ENCODE results near the gene MOB3A.
"Not testable (repeated sequence)": the region's sequence is repeated elsewhere in the genome, so short reads cannot be mapped to it uniquely, and the experiment has no call there.

The MOB3A gene

GRCh38 chr19:2108251-2109016 is 12.3 kb upstream of the MOB3A start:
- DNase-seq (ENCODE audit: low read depth): no peak

GRCh38 chr19:2103045-2103707 is 7.0 kb upstream of the MOB3A start:
- no peak for DNase-seq (ENCODE audit: low read depth)

- DNase-seq (ENCODE audit: low read depth): no peak
These were observed 5.5 kb upstream of the MOB3A start for GRCh38 chr19:2101417-2102335.

DNA sequence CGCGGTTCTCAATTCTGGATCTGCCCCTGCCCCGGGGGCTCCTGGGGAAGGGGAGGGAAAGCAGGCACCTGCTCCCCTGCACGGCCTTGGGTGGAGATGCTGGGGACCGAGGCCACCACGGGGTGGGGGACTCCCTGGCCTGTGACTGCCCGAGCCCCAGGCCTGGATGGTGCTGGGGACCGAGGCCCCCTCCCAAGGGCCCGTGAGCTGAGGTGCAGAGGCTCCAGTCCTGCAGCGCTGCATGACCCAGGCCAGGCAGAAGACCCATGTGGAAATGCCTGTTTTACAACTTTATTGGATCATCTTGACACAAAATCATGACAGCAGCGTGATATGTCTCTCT is 4.6 kb upstream of the MOB3A start:
- no peak for DNase-seq (ENCODE audit: low read depth)

DNA sequence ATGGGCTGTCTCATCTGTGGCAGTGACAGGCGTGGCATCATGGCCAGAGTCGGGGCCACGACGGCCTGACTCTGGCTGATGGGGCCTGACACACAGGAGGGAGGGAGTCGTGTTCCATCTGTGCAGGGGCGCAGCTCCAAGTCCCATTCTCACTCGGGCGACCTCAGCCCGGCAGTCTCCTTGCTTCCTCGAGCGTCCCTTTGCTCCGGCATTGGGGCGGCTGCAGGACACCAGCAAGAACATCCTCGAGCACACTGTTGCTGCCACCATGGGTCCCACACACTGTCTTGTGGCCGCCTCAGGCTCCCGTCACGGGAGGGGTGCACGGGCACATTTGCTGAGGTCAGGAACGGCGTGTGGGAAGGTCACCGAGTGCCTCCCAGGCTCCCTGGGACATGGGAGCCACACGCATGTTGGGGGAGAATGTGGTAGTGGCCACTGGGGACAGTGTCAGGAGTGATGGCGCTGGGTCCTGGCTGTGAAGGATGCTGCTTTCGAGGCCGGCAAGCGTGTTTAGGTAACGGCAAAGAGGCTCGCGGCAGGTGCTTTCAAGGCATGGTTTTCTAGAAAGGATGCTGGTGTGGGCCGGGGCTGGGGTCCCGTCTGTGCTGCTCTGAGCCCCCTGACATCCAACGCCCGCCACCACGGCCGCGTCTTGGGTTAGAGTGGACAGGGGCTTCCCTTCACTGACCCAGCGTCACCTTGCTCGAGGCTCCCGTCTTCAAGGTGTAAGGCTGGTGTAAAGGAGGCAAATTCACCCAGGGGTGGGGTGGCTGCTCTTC is 4.0 kb upstream of the MOB3A start:
- DNase-seq (ENCODE audit: low read depth): no peak

- no peak for DNase-seq (ENCODE audit: low read depth)
These were observed 3.0 kb upstream of the MOB3A start for GRCh38 chr19:2099054-2099501.

DNA sequence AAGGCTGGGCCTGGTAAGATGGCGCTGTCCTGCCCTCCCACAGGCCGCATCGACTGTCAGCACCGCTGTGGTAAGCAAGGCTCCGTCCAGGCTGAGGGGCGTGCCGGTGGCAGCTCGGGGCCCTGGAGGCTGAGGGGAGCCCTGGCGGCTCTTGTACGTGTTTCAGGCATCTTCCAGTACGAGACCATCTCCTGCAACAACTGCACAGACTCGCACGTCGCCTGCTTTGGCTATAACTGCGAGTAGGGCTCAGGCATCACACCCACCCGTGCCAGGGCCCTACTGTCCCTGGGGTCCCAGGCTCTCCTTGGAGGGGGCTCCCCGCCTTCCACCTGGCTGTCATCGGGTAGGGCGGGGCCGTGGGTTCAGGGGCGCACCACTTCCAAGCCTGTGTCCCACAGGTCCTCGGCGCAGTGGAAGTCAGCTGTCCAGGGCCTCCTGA is 1.8 kb upstream of the MOB3A start:
- no peak for DNase-seq (ENCODE audit: low read depth)

DNA sequence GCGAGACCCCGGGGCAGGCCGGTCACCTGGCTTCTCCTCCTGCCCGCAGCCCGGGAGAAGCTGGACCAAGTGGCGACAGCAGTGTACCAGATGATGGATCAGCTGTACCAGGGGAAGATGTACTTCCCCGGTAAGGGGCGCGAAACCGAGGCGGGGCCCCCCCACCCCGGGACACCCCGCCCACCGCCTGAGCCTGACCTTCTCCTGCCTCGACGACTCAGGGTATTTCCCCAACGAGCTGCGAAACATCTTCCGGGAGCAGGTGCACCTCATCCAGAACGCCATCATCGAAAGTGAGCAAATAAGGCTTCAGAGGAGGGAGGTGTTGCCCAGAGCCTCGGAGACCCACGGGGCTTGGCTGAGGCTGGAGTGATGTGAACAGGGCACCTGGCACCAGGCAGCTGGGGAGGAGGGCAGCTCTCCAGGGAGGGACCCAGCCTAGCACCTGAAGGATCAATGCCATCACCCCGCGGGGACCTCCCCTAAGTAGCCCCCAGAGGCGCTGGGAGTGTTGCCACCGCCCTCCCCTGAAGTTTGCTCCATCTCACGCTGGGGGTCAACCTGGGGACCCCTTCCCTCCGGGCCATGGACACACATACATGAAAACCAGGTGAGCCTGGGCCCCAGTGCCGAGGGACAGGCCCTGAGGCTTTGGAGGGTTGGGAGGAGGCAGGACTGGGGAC is 1.2 kb upstream of the MOB3A start:
- no peak for DNase-seq (ENCODE audit: low read depth)

DNA sequence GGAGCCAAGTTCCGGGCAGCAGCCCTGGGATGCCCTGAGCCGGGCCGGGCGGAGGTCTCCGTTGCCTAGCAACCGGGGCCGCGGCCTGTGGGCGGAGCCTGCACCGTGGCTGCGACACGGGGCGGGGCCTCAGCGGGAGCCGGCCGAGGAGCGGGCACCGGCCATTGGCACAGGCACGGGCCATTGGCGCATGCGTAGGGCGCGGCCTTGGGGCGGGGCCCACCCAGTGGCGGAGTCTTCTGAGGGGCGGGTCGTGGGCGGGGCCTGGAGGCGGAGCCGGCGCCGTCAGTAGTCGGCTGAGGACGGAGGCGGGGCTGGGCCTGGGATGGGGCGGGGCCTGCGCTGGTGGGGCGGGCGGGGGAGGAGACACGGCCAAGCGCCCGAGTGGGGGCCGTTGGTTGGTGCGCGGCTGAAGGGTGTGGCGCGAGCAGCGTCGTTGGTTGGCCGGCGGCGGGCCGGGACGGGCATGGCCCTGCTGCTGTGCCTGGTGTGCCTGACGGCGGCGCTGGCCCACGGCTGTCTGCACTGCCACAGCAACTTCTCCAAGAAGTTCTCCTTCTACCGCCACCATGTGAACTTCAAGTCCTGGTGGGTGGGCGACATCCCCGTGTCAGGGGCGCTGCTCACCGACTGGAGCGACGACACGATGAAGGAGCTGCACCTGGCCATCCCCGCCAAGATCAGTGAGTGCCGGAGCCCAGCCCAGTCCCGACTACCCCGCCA is 515 bp upstream of the MOB3A start, which contains the start of gene IZUMO4:
Gene IZUMO4, plus strand, starts transcription at position 436 of the 723 bp plus-strand sequence. Its CDS starts 31 bp downstream, at position 467.
- peak; percentile 100 for DNase-seq (ENCODE audit: low read depth)

- not testable (repeated sequence) for DNase-seq (ENCODE audit: low read depth)
These were observed 4.1 kb downstream of the MOB3A start for GRCh38 chr19:2091926-2092525.

DNA sequence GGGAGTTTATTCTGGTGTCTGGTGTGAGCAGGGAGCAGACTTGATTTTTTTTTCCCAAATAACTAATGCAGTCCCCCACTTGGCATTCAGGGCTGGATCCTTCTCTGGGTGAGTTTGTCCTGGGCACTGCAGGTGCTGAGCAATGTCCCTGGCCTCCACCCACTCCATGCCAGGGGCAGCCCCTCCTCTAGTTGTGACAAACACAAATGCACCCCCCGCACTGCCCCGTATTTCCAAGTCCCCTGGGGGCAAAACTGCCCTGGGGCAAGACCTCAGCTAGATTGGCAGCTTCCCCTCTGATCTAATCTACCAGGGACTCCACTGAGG is 6.4 kb downstream of the MOB3A start:
- no peak for DNase-seq (ENCODE audit: low read depth)

DNA sequence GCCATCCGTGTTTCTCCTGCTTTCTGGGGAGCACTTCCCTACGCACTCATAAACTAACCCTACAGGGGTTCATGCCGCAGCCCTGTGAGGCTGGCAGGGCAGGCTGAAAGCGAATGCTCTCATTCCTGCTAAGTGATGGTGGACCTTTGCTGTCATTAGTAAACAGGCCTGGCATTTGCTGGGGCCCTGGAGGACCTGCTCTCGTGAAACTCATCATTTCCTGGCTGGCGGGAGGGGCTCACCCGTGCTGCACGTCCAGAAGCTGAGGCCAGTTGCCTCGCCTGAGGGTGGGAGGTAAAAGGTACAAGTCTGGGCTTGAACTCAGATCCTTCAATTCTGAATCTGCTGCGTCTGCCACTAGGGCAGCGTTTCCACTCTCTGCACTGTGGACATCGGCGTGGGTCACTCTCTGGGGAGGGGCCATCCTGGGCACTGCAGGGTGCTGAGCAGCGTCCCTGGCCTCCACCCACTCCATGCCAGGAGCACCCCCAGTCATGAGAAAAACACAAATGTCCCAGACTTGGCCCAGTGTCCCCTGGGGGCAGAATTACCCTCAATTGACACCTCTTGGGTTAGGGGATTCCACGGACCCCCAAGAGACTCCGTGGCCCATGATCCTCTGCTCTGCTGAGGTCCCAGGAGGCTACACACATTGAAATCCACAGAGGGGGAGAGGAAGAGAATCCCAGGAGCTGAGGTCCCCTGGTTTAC is 7.0 kb downstream of the MOB3A start:
- DNase-seq (ENCODE audit: low read depth): no peak

- no peak for DNase-seq (ENCODE audit: low read depth)
These were observed 8.5 kb downstream of the MOB3A start for GRCh38 chr19:2087621-2088100.

DNA sequence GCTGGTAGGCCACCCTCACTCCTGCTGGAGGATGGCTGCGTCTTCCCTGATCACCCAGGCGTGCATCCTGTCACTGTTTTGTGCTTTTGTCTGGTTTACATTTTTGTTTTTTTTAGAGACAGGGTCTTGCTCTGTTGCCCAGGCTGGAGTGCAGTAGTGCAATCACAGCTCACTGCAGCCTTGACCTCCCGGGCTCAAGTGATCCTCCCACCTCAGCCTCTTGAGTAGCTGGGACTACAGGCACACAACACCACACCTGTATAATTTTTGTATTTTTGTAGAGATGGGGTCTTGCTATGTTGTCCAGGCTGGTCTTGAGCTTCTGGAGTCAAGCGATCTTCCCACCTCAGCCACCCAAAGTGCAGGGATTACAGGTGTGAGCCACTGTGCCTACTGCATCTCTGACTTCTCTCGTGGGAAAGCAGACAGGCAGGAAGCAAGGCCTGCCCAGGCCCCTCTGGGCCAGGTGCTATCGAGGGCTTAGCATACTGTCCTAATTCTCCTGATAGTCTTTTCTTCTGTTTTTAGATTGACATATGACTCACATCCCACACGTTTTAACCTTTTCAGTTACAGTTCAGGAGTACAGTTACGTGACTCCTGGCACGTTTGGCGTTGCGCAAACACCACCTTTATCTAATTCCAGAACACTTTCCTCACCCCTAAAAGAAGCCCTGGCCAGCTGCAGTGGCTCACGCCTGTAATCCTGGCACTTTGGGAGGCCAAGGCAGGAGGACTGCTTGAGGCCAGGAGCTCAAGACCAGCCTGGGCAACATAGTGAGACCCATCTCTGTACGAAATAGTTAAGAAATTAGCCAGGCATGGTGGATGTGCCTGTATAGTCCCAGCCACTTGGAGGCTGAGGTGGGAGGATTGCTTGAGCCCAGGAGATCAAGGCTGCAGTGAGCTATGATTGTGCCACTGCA is 9.2 kb downstream of the MOB3A start:
- not testable (repeated sequence) for DNase-seq (ENCODE audit: low read depth)

GRCh38 chr19:2084993-2085720 is 11.0 kb downstream of the MOB3A start:
- peak; percentile 83 for DNase-seq (ENCODE audit: low read depth)

- no peak for DNase-seq (ENCODE audit: low read depth)
These were observed 12.8 kb downstream of the MOB3A start for GRCh38 chr19:2083174-2083854.
